CD4-positive, alpha-beta T cell treated with Interferon alpha-2 for 1 hour (primary cell): ENCODE results near the gene ZFP36L2.
A peak's percentile ranks its signal among the peaks of the same experiment; 100 is the strongest.

Experiments used
- DNase-seq, 2 donors: peaks; one replicate each; pipeline ENCODE4 v3.0.0-alpha.2; 2020 to 2022

The ZFP36L2 gene

GRCh38 chr2:43222475-43223309 lies 3.7 kb downstream of the ZFP36L2 start:
- peak in 1 of 2 donors; percentile 30 for DNase-seq

DNA sequence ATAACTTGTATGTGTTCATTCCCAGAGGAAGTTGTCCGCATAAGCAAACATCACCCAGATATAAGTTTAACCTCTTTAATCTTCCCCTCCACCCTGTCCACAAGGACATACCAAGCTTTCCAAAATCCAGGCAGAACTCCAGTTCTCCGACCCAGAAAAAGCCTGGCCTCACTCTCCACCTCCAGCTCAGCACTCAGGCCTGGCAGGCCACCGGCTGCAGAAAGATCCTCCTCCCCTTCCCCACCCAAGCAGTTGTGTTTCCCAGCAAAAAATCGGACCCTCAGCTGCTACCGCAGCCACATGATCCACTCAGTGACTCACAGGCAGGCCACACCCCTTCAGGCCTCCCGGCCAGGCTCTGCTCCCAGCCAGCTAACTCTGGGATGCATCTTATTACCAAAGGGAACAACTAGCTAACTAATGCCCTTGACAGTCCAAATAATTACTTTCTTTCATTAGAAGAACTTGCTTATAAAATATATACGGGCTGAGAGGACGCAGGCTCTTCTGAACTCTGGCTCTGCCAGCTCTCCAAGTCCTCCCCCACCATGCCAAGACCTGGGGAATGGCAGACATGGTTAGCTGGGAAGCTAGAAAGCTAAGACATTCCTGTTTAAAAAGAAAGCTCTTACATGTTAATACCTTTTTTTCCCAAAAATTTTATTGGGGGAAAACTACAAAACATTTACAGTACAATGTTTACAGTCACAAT lies 4.5 kb downstream of the ZFP36L2 start:
- peak; percentile 59 for DNase-seq

DNA sequence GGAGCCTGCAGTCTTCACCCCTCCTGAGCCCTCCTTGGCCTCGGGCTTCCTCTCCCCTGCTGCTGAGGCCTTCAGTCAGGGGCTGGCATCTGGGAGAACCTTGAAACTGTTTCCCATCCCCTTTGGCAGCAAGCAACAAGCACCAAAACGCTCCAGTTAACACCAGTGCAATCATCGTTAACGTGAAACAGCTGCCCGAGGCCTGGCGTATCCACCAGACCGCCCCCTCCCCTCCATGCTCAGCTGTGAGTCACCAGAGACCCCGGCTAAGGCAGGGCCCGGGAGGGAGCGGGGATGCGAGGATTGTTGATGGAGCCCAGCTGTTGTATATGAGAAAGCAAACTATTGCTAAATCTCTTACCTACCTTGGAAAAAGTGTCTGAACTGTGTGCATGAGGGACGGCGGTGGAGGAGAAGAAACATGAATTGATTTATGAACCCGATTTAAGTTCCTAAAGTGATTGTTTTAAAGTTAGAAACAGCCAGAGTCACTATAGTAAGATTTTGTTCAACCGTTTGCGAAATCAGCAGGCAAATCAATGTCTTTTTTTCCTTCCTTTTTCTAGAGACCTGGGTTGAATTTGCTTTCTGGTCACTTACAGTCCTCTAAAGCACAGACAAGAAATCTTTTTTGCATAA lies 5.2 kb downstream of the ZFP36L2 start:
- DNase-seq: peak in 1 of 2 donors; percentile 29

DNA sequence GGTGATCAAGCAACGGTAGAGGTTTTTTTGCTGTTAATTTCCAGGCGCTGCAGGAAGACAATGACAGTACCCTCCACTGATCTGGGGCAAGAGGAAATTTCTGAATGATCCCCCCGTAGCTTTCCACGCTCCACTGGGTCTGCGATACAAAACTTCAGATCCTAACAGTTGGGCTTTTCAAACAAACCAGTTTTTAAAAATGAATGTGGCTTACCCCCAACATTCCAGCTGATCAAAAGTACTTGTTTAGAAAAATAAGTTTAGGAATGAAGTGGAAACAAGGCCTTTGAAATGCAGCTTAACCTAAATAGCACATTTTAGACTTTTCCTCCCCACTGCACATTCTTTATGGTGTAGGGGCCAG lies 5.7 kb downstream of the ZFP36L2 start:
- no peak for DNase-seq

DNA sequence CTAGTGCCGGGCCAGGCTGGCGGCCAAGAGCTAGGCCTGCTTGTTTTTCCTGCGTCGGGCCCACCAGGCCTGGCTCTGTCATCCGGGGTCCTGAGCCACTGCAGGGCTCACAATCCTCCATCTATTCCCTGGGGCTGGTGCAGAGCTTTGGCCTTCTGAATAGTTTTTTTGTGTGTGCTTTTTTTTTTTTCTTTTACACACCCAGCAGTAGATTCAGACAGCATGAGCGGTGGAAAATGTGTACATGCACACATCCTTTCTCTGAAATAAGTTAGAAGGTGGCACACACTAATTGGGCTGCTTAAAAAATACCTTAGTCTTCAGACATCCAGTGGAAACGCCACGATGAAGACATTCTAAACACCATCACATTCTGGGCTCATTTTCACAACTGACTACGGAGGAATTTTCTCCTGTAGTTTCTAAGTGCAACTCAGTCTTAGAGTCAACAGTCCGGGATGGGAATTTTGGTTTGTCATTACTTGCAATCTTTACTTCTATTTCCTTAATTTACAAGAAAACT lies 6.1 kb downstream of the ZFP36L2 start:
- no peak for DNase-seq

GRCh38 chr2:43219383-43220228 lies 6.8 kb downstream of the ZFP36L2 start:
- DNase-seq: peak; percentile 80 to 86

DNA sequence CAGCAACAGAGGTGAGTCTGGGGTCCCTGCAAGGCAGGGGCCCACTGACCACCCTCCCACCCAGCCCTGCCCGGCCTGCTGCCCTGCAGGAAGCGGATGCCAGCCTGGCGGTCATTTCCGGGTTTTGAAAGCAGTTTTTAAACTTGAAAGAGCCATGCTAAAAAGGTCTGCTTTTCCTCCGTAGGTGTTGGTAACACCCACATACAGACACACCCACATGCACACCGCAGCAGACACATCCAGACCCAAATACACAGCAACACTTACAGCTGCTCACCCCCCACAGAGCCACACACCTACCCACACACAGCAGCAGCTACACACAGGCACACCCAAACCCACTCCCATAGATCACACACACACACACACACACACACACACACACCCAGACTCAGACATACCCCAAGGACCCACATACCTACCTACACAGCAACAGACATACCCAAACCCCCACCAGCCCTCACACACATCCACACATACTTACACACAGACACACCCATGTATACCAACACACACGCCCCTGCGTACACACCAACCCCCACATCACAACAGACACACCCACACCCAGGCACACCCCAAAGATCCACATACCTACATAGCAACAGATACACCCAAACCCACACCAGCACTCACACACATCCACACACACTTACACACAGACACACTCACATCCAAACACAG lies 7.6 kb downstream of the ZFP36L2 start:
- peak; percentile 87 to 89 for DNase-seq

- no peak for DNase-seq
Measured at GRCh38 chr2:43218155-43218701, 8.2 kb downstream of the ZFP36L2 start.

DNA sequence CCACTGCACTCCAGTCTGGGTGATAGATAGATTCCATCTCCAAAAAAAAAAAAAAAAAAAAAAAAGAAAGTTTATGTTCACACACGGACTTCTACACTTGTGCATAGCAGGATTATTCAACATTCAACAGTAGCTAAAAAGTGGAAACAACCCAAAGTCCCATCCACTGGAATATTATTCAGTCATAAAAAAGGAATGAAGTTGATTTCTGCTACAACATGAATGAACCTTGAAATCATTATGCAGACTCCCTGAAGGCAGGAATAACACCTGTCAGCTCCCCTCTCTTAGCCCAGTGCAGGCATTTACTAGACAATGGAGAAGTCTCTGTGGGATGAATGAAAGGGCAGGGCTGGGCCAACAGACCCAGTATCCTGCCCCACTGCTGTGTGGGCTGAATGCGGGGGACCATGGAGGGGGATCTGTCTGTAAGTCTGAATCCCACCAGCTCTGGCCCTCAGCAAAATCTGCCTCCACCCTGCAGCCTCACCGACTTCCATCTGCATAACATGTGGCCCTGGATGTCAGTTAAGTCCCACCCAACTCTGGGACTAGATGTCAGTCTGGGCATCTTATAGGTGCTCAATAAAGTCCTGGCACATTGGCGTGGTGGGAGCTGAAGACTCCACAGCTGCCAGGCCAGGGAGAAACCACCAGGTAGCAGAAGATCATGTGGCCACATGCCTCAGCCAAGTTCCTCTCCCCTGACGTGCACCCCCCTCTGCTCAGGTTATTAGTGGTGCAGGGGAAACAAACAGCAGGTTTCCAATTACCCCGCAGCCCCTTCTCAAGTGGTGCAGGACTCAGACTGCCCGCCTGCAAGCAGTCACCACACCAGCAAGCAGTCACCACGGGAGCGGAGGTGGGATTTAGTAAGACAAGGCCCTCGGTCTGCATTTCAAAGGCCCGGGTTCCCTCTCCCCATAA lies 8.9 kb downstream of the ZFP36L2 start:
- DNase-seq: no peak

DNA sequence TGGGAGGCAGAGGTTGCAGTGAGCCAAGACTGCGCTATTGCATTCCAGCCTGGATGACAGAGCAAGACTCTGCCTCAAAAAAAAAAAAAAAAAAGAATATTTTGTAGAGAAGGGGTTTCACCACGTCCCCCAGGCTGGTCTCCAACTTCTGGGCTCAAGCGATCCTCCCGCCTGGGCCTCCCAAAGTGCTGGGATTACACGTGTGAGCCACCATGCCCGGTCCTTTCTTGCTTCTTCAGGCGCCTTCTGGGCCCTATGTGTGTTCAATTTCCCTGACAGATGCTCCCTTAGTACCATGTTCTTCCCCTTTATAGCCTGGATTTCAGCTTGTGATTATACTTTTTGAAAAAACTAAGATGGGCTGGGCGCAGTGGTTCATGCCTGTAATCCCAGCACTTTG lies 9.8 kb downstream of the ZFP36L2 start:
- no peak for DNase-seq

GRCh38 chr2:43215673-43216255 lies 10.6 kb downstream of the ZFP36L2 start:
- no peak for DNase-seq

GRCh38 chr2:43214253-43214652 lies 12.2 kb downstream of the ZFP36L2 start:
- DNase-seq: no peak

- peak in 1 of 2 donors; percentile 54 for DNase-seq
Measured at GRCh38 chr2:43212931-43213330, 13.5 kb downstream of the ZFP36L2 start.

DNA sequence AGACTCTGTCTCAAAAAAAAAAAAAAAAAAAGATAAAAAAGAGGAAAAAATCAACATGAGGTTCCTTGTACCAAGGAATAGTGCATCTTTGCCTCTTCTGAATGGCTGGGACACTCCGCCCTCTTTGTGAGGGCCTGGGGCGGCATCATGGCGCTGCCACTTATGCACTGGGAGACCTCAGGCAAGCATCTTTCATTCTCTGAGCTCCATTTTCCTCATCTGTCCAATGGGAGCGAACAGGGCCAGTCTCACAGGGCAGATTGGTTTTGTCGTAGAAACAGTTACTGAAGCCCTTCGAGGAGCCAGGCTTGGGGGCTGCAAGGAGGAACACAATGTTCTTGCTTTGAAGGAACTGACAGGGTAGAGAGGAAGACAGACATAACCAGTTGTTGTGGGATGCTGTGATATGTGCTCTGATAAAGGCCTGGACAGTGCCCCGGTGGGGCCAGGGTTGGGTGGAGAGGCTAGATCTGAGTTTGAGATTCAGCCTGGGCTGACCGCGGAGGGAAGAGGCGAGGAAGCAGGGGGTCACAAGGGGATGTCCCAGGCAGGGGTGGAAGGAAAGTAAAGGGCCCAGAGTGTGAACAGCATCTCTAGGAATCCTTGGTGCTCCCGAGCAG lies 14.1 kb downstream of the ZFP36L2 start:
- no peak for DNase-seq

- peak; percentile 21 to 60 for DNase-seq
Measured at GRCh38 chr2:43210467-43211303, 15.7 kb downstream of the ZFP36L2 start.

DNA sequence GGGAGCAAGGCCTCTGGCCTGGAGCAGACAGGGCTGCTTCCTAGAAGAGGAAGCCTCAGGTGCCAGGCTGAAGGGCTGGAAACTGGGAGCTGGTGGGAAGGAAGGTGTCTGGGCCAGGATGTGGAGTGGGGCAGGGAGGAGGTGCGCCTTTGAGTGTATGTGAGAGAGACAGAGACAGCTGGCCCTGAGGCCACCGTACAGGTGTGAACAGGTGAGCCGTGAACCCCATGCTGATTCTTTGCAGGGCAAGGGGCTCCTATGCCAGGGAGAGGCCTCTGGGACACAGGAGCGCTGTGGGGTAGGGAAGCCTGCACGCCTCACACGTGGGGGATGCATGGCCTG lies 16.3 kb downstream of the ZFP36L2 start:
- no peak for DNase-seq

DNA sequence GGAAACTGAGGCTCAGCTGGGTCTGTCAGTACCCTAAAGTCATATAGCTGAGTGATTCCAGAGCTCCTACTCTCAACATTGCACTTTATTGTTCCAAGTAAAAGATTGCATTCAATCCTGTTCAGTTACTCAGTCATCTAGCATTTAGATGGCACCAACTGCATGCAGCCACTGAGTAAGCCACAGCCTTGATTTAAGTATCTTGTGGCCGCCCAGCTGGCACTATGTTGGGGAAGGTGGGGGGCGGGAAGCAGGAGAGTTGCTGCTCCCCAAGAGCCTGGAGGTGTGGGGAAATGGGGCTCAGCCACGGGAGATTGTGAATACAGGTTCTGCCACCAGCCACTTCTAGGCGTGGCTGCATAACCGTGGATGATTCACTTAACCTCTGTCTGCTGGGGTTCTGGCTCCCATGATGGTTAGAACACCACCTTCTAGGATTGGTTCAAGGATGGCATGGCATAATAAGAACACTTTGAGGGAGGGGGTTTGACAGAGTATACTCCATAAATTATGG lies 17.1 kb downstream of the ZFP36L2 start:
- no peak for DNase-seq

DNA sequence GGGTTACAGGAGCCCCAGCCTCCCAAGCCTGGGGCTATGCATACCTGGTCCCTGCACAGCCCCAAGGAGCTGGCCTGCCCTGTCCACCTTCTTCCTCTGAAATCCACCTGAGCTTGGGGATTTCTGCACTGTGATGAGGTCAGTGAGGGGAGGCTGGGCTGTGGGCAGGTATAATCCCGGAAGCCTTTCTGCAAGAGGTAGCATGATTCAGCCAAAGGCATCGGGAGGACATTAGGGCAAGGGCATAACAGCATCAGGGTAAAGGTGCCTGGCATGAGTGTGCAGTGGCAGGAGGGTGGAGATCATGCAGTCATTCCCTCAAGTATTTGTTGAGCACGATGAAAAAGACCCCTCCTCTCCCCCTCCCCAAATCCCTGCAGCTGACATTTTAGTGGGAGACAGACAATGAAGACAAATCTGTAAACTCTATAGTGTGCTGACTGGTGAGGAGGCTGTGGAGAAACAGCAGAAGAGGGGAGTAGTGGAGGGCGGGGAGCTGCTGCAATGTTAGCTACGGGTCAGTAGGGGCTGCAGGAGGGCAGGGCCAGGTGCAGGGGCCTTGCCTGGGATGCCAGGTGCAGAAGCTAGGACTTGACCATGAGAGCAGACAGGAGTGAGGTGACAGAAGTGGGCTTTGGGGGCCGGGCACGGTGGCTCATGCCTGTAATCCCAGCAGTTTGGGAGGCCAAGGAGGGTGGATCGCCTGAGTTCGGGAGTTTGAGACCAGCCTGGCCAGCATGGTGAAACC lies 18.7 kb downstream of the ZFP36L2 start:
- DNase-seq: no peak
